B cell (primary cell): ENCODE results near the gene AIFM2. TPM values are rescaled to one million over a fixed set of nuclear protein-coding genes. Genes with fewer than 3 reads are reported as not detected.

Source experiments
- ATAC-seq: fragments of 200-7000 bp; cut with Tn5 transposase; one replicate; pipeline ENCODE4 v1.10.0; 2021; ENCODE audit warnings: low read depth, mild to moderate bottlenecking, moderate number of reproducible peaks, moderate library complexity
- CTCF ChIA-PET: fragments of 350-600 bp; sonication (Branson Sonifier 250); formaldehyde crosslinking; loops from one replicate; lab custom pipeline; 2021; ENCODE audit warnings: antibody characterized with exemption, inconsistent platforms; lab: Charles Lee
- POLR2A ChIA-PET: fragments of 350-600 bp; sonication (Branson Sonifier 250); formaldehyde crosslinking; loops from one replicate; lab custom pipeline; 2021; ENCODE audit warnings: antibody characterized with exemption; lab: Charles Lee
- DNase-seq: peaks from one replicate; pipeline ENCODE4 v3.0.0; 2013
- H2AFZ ChIP-seq: 2 replicates; pipeline ENCODE4 v1.6.1; 2012; ENCODE audit warnings: mild to moderate bottlenecking, low read depth, low read length; ENCODE audit not compliant: insufficient read depth, poor library complexity, severe bottlenecking
- H3K27ac ChIP-seq, 2 donors: 1 replicate in 1 of 2; 2 replicates in 1 of 2; pipeline ENCODE4 v1.5.1; 2012 to 2013; ENCODE audit warnings: low read length in 2 of 2, mild to moderate bottlenecking in 2 of 2, moderate library complexity in 1 of 2
- H3K27me3 ChIP-seq, 4 experiments: fragments of 200-600 bp in 1 of 4; sonication (generic) in 1 of 4; replicated peaks in 1 of 4; 1 replicate in 2 of 4; 2 replicates in 2 of 4; pipeline versions ENCODE4 v1.6.1 to v1.7.0; 2013 to 2016; ENCODE audit warnings: low read length in 3 of 4, mild to moderate bottlenecking in 2 of 4, mixed read lengths in 1 of 4, moderate library complexity in 1 of 4; ENCODE audit not compliant: insufficient read depth in 4 of 4, control insufficient read depth in 3 of 4; ENCODE audit errors: control extremely low read depth in 1 of 4
- H3K36me3 ChIP-seq, 2 experiments: replicated peaks in 1 of 2; 1 replicate in 1 of 2; 2 replicates in 1 of 2; pipeline versions ENCODE4 v1.6.1 to v1.7.1; 2013; ENCODE audit warnings: low read length in 1 of 2; ENCODE audit not compliant: insufficient read depth in 2 of 2, control insufficient read depth in 1 of 2; ENCODE audit errors: control extremely low read depth in 1 of 2, extremely low read depth in 1 of 2
- H3K4me1 ChIP-seq, 2 donors: fragments of 200-600 bp in 1 of 2; sonication (generic) in 1 of 2; 1 replicate in 1 of 2; 2 replicates in 1 of 2; pipeline versions ENCODE4 v1.5.1 to v1.6.1; 2013 to 2017; ENCODE audit warnings: low read length in 2 of 2; ENCODE audit not compliant: control insufficient read depth in 2 of 2, insufficient read depth in 2 of 2
- H3K4me2 ChIP-seq: replicated peaks from 2 replicates; pipeline ENCODE3; 2012; ENCODE audit warnings: mild to moderate bottlenecking, low read depth, low read length; ENCODE audit not compliant: poor library complexity, severe bottlenecking
- H3K4me3 ChIP-seq, 5 experiments: fragments of 200-600 bp in 1 of 5; sonication (generic) in 1 of 5; 1 replicate in 3 of 5; 2 replicates in 2 of 5; pipeline versions ENCODE4 v1.5.1 to v1.7.0; 2011 to 2016; ENCODE audit warnings: low read length in 4 of 5, mild to moderate bottlenecking in 4 of 5, low read depth in 2 of 5, control low read depth in 1 of 5, moderate library complexity in 1 of 5; ENCODE audit not compliant: insufficient read depth in 1 of 5; ENCODE audit errors: control extremely low read depth in 1 of 5, extremely low read depth in 1 of 5
- H3K79me2 ChIP-seq: fragments of 200-600 bp; sonication (generic); one replicate; pipeline ENCODE4 v1.6.0; 2016; ENCODE audit warnings: low read length; ENCODE audit not compliant: control insufficient read depth, insufficient read depth
- H3K9ac ChIP-seq: fragments of 200-600 bp; sonication (generic); 2 replicates; pipeline ENCODE4 v1.6.1; 2017; ENCODE audit warnings: mild to moderate bottlenecking, low read length, moderate library complexity
- H3K9me3 ChIP-seq, 3 donors: one replicate each; pipeline versions ENCODE4 v1.6.1 to v1.7.1; 2013; ENCODE audit warnings: low read length in 2 of 3; ENCODE audit not compliant: control insufficient read depth in 2 of 3, insufficient read depth in 1 of 3; ENCODE audit errors: control extremely low read depth in 1 of 3
- H4K20me1 ChIP-seq: 2 replicates; pipeline ENCODE4 v1.6.0; 2012; ENCODE audit warnings: mild to moderate bottlenecking, low read length; ENCODE audit not compliant: insufficient read depth, control insufficient read depth, poor library complexity, severe bottlenecking
- H3K27ac Mint-ChIP-seq: one replicate; pipeline ENCODE4 v1.8.0; 2021; ENCODE audit warnings: mixed read lengths
- H3K27me3 Mint-ChIP-seq: one replicate; pipeline ENCODE4 v1.8.0; 2021; ENCODE audit warnings: mixed read lengths
- H3K4me1 Mint-ChIP-seq: one replicate; pipeline ENCODE4 v1.8.0; 2021; ENCODE audit warnings: mixed read lengths
- H3K4me3 Mint-ChIP-seq: one replicate; pipeline ENCODE4 v1.8.0; 2021; ENCODE audit warnings: mixed read lengths
- H3K9me3 Mint-ChIP-seq: one replicate; pipeline ENCODE4 v1.8.0; 2022; ENCODE audit warnings: mixed read lengths; ENCODE audit not compliant: insufficient read depth
- EZH2 ChIP-seq: IDR thresholded peaks from 2 replicates; pipeline ENCODE4 v1.6.1; 2012; ENCODE audit warnings: borderline replicate concordance, low read depth, mild to moderate bottlenecking, moderate library complexity, low read length; ENCODE audit not compliant: insufficient read depth, poor library complexity, severe bottlenecking
- WGBS: methylation state at CpG from one replicate; pipeline ENCODE4 v1.1.5; 2013; ENCODE audit warnings: missing lambda C conversion rate; ENCODE audit not compliant: insufficient coverage; 5-methylcytosine and 5-hydroxymethylcytosine counted together
- intact Hi-C: fragments of 100-400 bp; cut with micrococcal nuclease; formaldehyde crosslinking; loops from one replicate; pipeline ENCODE4 v1.10.0; 2022
- polyA plus RNA-seq: library from polyadenylated mRNA; depleted of rRNA; stranded (reverse); fragments of >200 nt; gene quantifications from 2 replicates; pipeline ENCODE4 v1.2.3, GENCODE V29; 2012
- total RNA-seq, 2 donors: library from RNA; stranded (reverse); fragments of 120-200 nt in 1 of 2; gene quantifications; 1 replicate in 1 of 2; 2 replicates in 1 of 2; pipeline versions ENCODE4 v1.2.3 to v1.2.4, GENCODE V29; 2013 to 2022
- TF ChIP-seq, protein P1 (sequence below): fragments of 200-600 bp; IDR thresholded peaks from one replicate; pipeline ENCODE4 v1.8.0; 2022; ENCODE audit warnings: antibody characterized with exemption, mild to moderate bottlenecking

AIFM2 gene
- total and polyA plus RNA-seq, 2 donors (not counting 1 experiment from before 2014, with no cell fraction given): 5.6 to 8.1 TPM

- Histone ChIP-seq H3K36me3 (no peaks in the 10 kb centered on the region), H3K4me2 (no peak overlapping the region), H3K79me2 (no peaks in the 10 kb centered on the region), H3K9ac (no peak overlapping the region), H3K9me3 (no peaks in the 10 kb centered on the region), H3K4me1 (no peaks in the 10 kb centered on the region), H3K27ac (no peak overlapping the region), H3K27me3 (no peaks in the 10 kb centered on the region), H3K4me3 (no peak overlapping the region), H2AFZ (no peak overlapping the region), H4K20me1 (no peaks in the 10 kb centered on the region)
- intact Hi-C loops: no loop called here
- ATAC-seq (no peak), DNase-seq (no peak)
- H3K4me1 Mint-ChIP-seq: no peaks in the 10 kb centered on the region
- POLR2A ChIA-PET: no interaction called here
- CTCF ChIA-PET: no interaction called here
- peaks cover 10% of the 10 kb centered on the region for H3K27me3 Mint-ChIP-seq
- no peak for TF ChIP-seq EZH2
- TF ChIP-seq, protein P1, sequence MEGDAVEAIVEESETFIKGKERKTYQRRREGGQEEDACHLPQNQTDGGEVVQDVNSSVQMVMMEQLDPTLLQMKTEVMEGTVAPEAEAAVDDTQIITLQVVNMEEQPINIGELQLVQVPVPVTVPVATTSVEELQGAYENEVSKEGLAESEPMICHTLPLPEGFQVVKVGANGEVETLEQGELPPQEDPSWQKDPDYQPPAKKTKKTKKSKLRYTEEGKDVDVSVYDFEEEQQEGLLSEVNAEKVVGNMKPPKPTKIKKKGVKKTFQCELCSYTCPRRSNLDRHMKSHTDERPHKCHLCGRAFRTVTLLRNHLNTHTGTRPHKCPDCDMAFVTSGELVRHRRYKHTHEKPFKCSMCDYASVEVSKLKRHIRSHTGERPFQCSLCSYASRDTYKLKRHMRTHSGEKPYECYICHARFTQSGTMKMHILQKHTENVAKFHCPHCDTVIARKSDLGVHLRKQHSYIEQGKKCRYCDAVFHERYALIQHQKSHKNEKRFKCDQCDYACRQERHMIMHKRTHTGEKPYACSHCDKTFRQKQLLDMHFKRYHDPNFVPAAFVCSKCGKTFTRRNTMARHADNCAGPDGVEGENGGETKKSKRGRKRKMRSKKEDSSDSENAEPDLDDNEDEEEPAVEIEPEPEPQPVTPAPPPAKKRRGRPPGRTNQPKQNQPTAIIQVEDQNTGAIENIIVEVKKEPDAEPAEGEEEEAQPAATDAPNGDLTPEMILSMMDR: no peak
- 100% methylated on average over 3 of the region's 5 CpGs for WGBS
- no peak overlapping the region for H3K27ac Mint-ChIP-seq
- no peak overlapping the region for H3K4me3 Mint-ChIP-seq
- no peaks in the 10 kb centered on the region for H3K9me3 Mint-ChIP-seq
Observed at GRCh38 chr10:70096705-70097420, 35.8 kb downstream of the AIFM2 start.

DNA sequence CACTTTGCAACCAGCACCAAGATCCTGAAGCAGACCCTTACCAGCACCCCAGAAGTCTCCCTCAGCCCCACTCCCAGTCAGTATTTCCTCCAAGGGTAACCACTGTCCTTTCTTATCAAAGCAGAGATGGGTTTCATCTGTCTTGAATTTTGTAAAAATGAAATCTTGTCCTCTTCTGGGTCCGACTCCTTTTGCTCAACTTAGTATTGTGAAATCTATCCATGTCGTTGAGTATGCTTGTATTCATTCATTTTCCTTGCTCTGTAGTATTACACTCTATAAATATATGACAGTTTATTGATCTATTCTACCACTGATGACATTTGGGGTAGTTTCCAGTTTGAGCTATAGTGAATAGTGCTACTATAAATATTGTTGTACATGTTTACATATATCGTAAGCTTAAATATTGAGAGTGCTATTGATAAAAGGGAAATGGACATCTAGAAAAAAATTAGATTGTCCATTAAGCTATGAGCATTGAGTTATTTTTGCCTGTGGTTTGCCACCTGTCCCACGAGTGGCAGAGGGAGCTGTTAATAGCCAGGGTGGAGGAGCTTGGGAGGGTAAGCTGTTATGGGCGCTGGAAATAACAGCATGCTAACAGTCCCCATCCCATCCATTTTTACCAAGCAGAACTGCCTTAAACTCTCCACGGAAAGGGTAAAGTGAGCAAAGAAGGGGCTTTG, 36.5 kb downstream of the AIFM2 start:
- no CpG with 5 or more reads among the region's 6 CpGs for WGBS
- POLR2A ChIA-PET: no interaction called here
- H3K4me1 Mint-ChIP-seq: no peaks in the 10 kb centered on the region

More for the DNA sequence above, 36.5 kb downstream of the AIFM2 start:
- DNase-seq: no peak
- CTCF ChIA-PET: no interaction called here
- Histone ChIP-seq H3K79me2 (no peaks in the 10 kb centered on the region), H3K4me1 (no peaks in the 10 kb centered on the region), H3K27ac (no peak overlapping the region), H3K4me3 (no peak overlapping the region), H3K4me2 (no peak overlapping the region), H3K9me3 (no peaks in the 10 kb centered on the region), H4K20me1 (no peaks in the 10 kb centered on the region), H3K9ac (no peak overlapping the region), H3K27me3 (no peaks in the 10 kb centered on the region), H2AFZ (no peak overlapping the region), H3K36me3 (no peaks in the 10 kb centered on the region)
- Mint-ChIP-seq H3K9me3 (no peaks in the 10 kb centered on the region), H3K27ac (no peak overlapping the region), H3K4me3 (no peak overlapping the region), H3K27me3 (peaks cover 10% of the 10 kb centered on the region)
- intact Hi-C loops: no loop called here
- ATAC-seq: no peak
- no peak for TF ChIP-seq EZH2
- TF ChIP-seq, protein P1: no peak
